DMS53 treated with DMSO at 0.1 percent for 48 hours (cell line): ENCODE data around the gene IMP3.

Experiments used
- DNase-seq: peaks from one replicate; lab custom pipeline; 2025; ENCODE audit not compliant: unreplicated experiment; lab: John Stamatoyannopoulos, UW

Gene IMP3

DNA sequence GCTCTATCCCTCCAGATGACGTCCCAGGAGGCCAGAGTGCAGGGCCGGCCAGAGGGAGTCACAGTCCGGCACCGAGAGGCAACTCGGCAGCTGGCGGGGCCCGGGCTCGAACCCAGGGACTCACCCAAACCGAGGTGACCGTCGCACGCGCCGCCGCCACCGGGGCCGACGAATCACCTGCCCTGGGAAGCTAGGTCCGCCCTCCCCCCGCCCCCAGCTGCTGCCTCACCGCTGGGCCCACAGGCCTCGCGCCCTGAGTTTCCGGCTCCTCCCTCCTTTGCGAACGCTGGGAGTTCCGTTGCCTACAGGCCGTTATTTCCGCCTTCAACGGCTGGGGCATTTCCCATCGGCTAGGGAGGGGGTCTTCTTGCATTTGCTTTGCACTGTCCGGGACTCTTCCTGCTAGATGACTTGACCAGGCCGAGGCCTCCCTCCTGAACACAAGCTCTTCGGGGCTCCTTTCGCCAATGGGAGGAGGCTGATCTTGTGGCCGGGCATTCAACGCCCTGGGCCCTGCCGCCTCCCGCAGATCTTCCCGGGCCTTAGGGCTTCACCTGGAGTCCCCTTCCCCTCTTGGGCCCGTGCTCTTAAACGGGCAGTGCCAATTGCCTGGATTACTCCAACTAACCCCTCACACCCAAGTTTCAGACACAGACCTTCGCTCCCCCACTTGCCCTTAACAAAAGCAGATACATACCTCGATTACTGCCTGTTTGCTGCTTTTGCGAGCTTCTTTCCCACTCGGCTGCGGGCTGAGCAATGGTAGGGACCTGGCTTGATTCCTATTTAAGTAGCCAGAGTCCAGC is 14.3 kb downstream of the IMP3 start, which contains the start of gene SNUPN:
TSS of gene SNUPN (minus strand) at position 184 of the 806 bp plus-strand sequence. CDS start 4,674 bp downstream, outside the sequence.
- peak; percentile 73 for DNase-seq

DNA sequence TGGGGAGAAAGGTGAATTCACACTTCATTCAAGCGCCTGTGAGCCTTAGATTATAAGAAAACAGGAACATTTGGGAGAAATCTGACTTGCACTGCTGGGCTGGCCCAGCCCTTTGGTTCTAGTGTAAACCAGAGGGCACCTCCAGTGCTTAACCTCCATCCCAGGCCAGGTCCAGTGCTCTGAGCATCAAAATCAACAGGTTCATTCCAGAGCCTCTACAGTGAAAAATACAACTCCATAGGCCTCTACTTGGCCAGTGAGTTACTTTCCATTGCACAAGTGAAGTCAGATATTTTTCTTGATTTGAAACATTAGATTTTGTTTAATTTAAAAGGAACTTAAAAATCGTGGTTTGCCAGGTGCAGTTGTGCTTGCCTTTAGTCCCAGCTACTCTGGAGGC is 17.5 kb downstream of the IMP3 start:
- DNase-seq: no peak

DNA sequence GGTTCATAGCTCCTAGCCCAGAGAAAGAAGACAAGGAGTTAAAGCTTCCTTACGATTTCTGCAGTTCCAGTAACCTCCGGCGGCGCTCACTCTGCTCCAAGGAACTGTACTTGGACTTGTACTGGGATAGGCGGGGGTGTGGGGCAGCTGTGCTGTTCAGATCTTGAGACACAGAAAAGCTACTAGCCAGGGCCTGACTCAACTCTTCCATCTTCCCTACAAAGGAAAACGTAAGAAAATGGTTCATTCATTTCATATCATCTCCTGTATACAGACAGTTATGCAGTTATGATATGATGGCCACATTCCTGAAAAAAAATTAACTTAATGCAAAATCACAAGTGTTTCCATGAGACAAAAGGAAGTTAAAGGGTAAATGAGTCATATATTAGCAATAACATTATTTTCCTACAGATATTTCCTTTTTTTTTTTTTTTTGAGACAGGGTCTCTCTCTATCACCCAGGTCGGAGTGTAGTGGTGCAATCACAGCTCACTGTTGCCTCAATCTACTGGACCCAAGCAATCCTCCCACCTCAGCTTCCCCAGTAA is 19.1 kb downstream of the IMP3 start:
- no peak for DNase-seq

DNA sequence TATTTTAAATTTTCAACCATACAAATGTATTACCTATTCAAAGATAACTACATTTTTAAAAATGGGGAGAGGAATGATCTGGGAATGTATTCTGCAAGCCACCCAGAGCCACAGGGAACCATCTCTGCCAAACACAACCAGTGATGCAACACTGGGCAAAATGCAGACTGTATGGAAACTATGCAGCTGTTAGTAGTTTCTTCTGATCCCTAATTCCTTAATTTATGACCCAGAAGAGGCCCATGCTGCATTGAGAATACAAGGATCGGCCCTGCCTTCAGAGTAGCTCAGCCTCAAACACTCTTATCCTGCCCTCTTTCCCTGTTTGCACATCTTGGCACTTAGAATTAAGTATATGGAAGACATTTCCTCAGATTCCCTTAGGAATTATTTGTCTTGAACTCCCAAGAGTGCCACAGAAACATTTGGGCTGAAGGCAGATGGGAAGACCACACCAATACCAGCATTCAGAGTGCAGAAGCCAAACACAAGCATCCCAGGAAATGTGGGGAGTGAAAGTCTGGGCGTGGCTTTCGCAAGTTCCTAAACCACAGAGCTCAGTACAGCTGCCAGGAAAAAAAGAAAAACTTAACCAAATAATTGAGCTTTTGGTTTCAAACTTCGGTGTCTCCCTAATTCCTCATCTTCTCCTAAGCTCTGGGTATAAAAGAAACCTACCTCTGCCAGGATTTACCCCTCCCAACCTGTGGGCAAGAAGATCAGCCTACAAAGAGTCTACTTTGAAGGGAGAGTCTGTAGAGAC is 19.8 kb downstream of the IMP3 start:
- DNase-seq: no peak

DNA sequence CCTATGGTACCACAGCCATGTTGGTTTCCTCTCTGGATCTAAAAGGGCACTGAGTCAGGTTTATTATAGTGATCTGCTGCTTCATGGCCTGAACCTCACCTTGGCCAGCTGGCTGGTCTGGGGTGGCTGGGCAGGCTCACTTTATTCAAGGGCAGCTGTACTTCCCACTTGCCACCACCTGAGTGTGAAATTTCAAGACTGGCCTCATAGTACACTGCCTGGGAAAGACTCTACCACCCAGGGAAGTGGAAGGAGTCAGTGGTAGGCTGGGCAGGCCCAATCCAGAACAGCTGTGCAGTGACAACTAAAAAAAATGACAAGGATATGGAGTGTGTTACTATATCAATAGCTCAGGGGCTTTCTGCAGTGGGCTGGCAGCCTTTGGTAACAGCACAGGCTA is 23.3 kb downstream of the IMP3 start:
- DNase-seq: no peak

DNA sequence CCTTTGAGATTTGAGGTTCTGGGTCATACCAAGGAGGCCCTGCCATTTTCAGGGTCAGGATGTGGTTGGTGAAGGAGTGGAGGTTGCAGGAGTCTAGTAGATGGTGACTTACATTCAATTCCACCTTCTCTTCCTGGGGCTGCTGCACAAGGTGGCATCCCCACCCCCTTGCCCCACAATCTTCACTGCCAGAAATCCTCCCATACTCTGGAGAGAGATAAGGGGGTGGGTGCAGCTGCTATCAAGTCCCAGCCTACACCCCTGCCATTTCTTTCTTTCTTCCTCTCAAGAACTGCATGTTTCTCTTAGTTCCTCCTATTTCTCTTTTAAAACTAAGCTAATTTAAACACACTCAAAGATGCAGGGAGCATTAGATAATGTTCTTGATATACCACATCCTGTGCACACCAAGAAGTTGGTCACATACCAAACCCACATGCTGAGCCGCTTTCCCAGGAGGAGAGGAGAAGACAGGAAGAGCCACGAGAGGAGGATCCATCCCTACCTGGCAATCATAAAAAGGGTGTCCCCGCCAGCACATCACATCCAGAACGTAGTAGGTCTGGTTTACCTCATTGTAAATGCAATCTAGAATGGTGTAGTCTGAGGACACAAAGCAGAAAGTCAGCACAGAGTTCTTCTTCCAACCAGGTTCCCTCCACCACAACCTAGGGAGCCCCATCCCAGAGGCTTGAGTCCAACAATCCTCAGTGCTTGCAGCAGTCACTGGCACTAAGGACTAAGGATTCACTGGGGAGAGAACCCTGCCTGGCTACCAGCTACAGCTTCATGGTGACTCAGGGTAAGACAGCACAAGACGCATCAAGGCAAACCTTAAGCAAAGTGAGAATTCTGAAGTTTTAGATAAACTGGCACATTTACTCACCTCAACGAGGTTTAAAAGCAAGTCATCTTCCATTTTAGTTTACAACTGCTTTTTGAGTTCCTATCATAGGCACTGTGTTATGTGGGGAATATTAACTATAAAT is 33.0 kb downstream of the IMP3 start:
- no peak for DNase-seq

DNA sequence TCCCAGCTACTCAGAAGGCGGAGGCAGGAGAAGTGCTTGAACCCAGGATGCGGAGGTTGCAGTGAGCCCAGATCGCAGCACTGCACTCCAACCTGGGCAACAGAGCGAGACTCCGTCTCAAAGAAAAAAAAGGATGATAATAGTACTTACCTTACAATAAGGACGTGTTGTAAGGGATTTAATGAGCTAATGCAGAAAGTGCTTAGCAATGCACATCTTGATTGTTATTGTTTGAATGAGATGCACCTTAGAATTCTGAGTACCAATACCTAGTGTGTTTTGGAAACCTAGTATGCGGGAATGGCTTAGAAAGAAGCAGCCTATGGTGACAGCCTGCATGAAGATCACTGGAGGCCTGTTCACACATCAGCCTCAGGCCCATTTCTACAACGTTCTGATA is 34.0 kb downstream of the IMP3 start:
- DNase-seq: no peak

DNA sequence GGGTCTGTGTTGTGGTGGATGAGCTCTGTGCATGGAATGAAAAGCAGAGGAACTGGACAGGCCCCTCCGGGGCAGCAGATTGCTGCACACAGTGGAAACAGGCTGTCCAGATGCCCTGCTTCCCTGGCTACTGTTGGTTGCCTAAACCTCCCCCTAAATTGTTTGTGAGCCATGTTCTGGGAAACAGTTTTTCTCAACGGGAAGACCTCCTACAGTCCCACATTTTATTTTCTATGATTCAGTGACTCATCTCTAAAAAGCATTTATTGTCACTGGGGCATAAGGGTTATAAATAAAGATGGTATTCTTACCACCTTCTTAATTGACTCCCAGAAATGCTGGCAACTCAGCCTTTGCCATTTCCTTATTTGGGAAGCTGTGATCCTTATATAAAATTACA is 40.6 kb downstream of the IMP3 start:
- no peak for DNase-seq

DNA sequence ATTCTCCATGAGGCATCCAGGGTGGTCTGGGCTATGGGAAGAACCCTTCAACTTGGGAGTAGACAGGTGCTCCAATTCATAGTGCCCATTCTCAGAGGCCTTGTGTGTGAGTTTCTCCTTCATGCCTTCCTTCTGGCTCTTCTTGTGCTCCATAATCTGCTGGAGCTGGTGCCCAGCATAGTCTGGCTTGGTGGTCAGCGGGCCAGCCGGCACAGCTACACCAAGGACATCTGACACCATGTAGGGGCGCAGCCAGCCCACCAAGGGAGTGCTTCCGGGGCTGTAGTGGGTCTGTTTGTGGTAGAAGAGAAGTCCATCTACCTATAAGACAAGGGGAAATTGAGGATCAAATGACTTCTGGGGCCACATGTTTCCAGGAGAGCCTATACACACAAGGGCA is 41.7 kb downstream of the IMP3 start:
- DNase-seq: no peak

DNA sequence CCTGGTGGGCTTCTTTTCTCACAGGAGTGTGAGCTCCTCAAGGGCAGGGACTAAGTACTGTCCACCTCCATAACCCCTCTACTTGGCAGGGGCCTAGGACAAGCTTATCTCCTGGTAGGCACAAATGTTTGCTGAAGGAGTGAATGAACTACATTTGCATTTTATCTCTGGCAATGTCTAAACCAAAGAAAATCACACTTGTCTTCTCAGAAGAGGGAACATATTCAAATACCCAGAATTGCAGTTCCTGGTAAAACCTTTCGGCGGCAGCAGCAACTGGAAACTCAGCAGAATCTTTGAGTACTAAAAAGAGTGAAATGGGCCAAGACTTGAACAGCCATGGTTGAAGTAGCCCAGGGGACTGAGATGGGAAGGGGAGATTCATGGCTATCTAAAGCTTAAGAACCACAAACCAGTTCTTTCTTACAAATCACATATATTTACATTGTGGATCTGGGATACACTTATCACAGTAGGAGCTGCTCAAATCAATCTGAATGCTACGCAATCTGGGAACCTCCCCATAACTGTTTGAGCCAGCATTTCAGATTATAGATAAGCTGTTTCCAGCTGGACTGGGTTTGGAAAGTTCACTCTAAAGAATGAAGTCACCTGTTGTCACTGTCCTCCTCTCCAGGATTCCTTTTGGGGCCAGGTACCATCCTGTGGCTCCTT is 42.2 kb downstream of the IMP3 start:
- no peak for DNase-seq

DNA sequence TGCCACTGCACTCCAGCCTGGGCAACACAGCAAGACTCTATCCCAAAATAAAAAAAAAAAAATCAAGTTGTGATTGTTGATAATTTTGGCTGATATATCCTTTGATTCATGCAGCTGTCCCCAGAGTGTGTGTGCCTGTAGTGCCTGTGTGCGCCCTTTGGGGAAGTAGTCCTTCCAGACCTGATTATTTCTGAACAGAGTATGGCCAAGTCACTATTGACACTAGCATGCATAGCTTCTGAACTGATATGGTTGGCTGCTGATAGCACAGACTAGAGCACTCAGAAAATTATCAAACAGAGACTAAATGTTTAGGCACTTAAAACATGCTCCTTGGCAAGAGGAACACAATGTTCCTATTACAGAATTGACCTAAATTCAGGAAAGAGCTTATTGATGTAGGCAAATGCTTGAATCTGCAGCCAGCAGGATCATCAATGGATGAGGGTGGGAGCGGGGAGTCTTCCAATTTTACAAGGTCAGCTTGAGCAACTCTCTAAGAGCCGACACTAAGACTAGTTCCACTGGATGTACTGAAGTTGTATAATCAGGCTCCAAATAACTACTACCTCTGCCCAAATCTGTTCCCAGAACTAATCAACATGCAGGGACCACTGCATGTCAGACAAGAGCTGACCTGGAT is 43.2 kb downstream of the IMP3 start:
- no peak for DNase-seq

DNA sequence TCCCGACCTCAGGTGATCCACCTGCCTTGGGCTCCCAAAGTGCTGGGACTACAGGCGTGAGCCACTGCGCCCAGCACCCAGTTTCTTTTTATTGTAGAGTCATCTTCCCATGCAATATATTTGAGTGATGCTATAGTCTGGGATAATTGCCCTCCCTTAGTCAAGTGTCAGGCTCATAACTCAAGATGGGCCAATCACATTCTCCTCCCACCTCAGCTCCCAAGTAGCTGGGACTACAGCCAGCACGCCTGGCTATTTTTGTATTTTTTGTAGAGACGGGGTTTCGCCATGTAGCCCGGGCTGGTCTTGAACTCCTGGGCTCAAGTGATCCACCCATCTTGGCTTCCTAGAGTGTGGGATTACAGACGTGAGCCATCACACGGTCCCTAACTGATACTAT is 45.7 kb downstream of the IMP3 start:
- DNase-seq: no peak

DNA sequence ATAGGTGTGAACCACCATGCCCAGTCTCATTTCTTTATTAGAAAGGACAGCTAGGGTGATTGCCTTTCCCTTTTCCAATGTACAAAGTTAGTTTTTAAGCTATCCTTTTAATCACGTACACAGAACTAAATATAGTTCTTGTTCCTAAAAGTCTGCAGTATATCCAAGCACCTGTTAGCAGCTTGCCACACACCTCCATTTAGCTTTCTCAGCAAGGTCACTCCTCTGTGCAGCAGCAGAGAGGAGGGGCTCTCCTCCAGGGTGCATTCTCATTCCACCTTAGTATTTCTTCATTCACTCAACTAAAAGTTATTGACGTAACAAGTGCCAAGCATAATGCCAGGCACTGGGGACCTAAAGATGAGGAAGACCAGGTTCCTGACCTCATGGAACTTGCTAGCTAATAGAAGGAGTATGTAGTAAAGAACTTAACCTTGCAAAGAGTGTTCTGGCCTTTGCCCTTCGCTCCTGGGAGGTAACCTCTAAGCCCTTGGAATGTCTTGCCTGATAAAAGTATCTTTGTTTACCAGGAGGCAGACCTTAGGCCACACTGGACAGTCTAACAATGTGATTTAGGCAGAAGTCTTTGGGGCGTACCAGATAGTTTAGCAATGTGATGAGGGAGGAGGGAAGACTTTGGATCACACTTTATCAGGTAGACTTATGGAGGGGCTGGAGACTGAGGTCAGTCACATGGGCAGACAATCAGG is 48.2 kb downstream of the IMP3 start:
- DNase-seq: no peak

DNA sequence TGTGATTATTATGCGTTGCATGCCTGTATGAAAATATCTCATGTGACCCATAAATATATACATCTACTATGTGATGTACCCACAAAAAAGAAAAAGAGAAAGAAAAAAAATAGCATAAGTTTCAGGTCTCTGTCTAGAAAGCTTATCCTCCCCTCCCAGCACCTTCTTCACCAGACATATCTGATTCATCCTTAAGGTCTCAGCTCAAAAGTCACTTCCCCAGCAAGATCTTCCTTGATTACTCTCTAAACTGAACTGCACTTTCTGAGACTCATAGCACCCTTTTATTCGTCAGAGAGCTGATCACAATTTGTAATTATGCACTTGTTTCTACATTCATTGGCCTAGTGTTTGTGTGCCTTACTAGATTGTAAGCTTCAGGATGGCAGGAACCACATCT is 49.8 kb downstream of the IMP3 start:
- no peak for DNase-seq
